HEK293 (cell line): ENCODE measurements around the gene ABCA3.

Source experiments
- CTCF ChIA-PET: fragments of 350-600 bp; formaldehyde crosslinking; extraction: SDS; loops from one replicate; lab custom pipeline; 2021; ENCODE audit warnings: antibody characterized with exemption; lab: Yijun Ruan, JAX
- POLR2A ChIA-PET: fragments of 300-600 bp; formaldehyde crosslinking; extraction: SDS; loops from one replicate; lab custom pipeline; 2020; ENCODE audit warnings: antibody characterized with exemption, inconsistent platforms; lab: Yijun Ruan, JAX
- H3K27ac ChIP-seq: fragments of 200-500 bp; sonication (Bioruptor generic); 2 replicates; pipeline ENCODE4 v1.5.1; 2014; ENCODE audit warnings: low read depth, low read length, control low read depth, inconsistent platforms; ENCODE audit errors: extremely low read depth
- H3K36me3 ChIP-seq, 2 experiments: fragments of 200-500 bp in 1 of 2; sonication (Bioruptor generic) in 1 of 2; 1 replicate in 1 of 2; 2 replicates in 1 of 2; pipeline ENCODE4 v1.5.1; 2014 to 2017; ENCODE audit warnings: inconsistent platforms in 2 of 2, low read length in 2 of 2; ENCODE audit not compliant: control insufficient read depth in 2 of 2, insufficient read depth in 1 of 2
- H3K4me1 ChIP-seq: fragments of 200-500 bp; sonication (Bioruptor generic); 2 replicates; pipeline ENCODE4 v1.5.1; 2014; ENCODE audit warnings: mild to moderate bottlenecking, low read length, inconsistent platforms; ENCODE audit not compliant: control insufficient read depth, insufficient read depth
- H3K4me3 ChIP-seq: 2 replicates; pipeline ENCODE4 v1.5.1; 2011; ENCODE audit warnings: low read depth, mild to moderate bottlenecking, control low read depth, low read length, moderate library complexity
- H3K9me3 ChIP-seq: fragments of 200-500 bp; sonication (Bioruptor generic); 2 replicates; pipeline ENCODE4 v1.5.1; 2014; ENCODE audit warnings: low read depth, low read length, inconsistent platforms; ENCODE audit not compliant: control insufficient read depth, insufficient read depth
- GLIS1 ChIP-seq: fragments of 450-650 bp; formaldehyde crosslinking; IDR thresholded peaks from 2 replicates; pipeline ENCODE4 v1.5.1; 2016; ENCODE audit warnings: missing biosample characterization, missing genetic modification characterization
- KLF16 ChIP-seq: fragments of 450-650 bp; formaldehyde crosslinking; IDR thresholded peaks from 2 replicates; pipeline ENCODE4 v1.5.1; 2017; ENCODE audit warnings: missing biosample characterization, missing genetic modification characterization
- MZF1 ChIP-seq: fragments of 450-650 bp; formaldehyde crosslinking; IDR thresholded peaks from 2 replicates; pipeline ENCODE4 v1.5.1; 2017; ENCODE audit warnings: missing biosample characterization, missing genetic modification characterization, borderline replicate concordance
- ZFP3 ChIP-seq: fragments of 450-650 bp; formaldehyde crosslinking; IDR thresholded peaks from 2 replicates; pipeline ENCODE4 v1.5.1; 2016; ENCODE audit warnings: low read depth, missing biosample characterization, missing genetic modification characterization
- ZNF121 ChIP-seq: fragments of 450-650 bp; formaldehyde crosslinking; IDR thresholded peaks from 2 replicates; pipeline ENCODE4 v1.5.1; 2016; ENCODE audit warnings: missing biosample characterization, missing genetic modification characterization
- ZNF138 ChIP-seq: fragments of 450-650 bp; formaldehyde crosslinking; IDR thresholded peaks from 2 replicates; pipeline ENCODE4 v1.5.1; 2016; ENCODE audit warnings: missing biosample characterization, missing genetic modification characterization, borderline replicate concordance
- ZNF23 ChIP-seq: fragments of 450-650 bp; formaldehyde crosslinking; IDR thresholded peaks from 2 replicates; pipeline ENCODE4 v1.5.1; 2016; ENCODE audit warnings: missing biosample characterization, missing genetic modification characterization, borderline replicate concordance
- ZNF394 ChIP-seq: fragments of 450-650 bp; formaldehyde crosslinking; IDR thresholded peaks from 2 replicates; pipeline ENCODE4 v1.5.1; 2016; ENCODE audit warnings: missing biosample characterization, missing genetic modification characterization, mild to moderate bottlenecking, moderate library complexity, borderline replicate concordance
- ZNF501 ChIP-seq: fragments of 450-650 bp; formaldehyde crosslinking; IDR thresholded peaks from 2 replicates; pipeline ENCODE4 v1.5.1; 2016; ENCODE audit warnings: missing biosample characterization, missing genetic modification characterization
- ZNF561 ChIP-seq: fragments of 450-650 bp; IDR thresholded peaks from 2 replicates; pipeline ENCODE4 v1.5.1; 2018; ENCODE audit warnings: missing biosample characterization, missing genetic modification characterization, borderline replicate concordance
- ZNF585B ChIP-seq: fragments of 450-650 bp; formaldehyde crosslinking; IDR thresholded peaks from 2 replicates; pipeline ENCODE4 v1.5.1; 2016; ENCODE audit warnings: missing biosample characterization, missing genetic modification characterization
- ZNF600 ChIP-seq: fragments of 450-650 bp; formaldehyde crosslinking; IDR thresholded peaks from 2 replicates; pipeline ENCODE4 v1.5.1; 2016; ENCODE audit warnings: missing biosample characterization, missing genetic modification characterization
- ZNF664 ChIP-seq: fragments of 450-650 bp; formaldehyde crosslinking; IDR thresholded peaks from 2 replicates; pipeline ENCODE4 v1.5.1; 2016; ENCODE audit warnings: missing biosample characterization, missing genetic modification characterization
- ZNF677 ChIP-seq: fragments of 450-650 bp; IDR thresholded peaks from 2 replicates; pipeline ENCODE4 v1.5.0; 2018; ENCODE audit warnings: missing biosample characterization, mild to moderate bottlenecking, missing genetic modification characterization, moderate library complexity
- ZNF707 ChIP-seq: fragments of 450-650 bp; formaldehyde crosslinking; IDR thresholded peaks from 2 replicates; pipeline ENCODE4 v1.5.1; 2016; ENCODE audit warnings: missing biosample characterization, missing genetic modification characterization
- ZNF76 ChIP-seq: fragments of 450-650 bp; formaldehyde crosslinking; IDR thresholded peaks from 2 replicates; pipeline ENCODE4; 2016; ENCODE audit warnings: low read depth, missing biosample characterization, missing genetic modification characterization, borderline replicate concordance
- ZNF843 ChIP-seq: fragments of 450-650 bp; formaldehyde crosslinking; IDR thresholded peaks from 2 replicates; pipeline ENCODE4 v1.5.1; 2016; ENCODE audit warnings: missing biosample characterization, missing genetic modification characterization
- ZSCAN23 ChIP-seq: fragments of 450-650 bp; formaldehyde crosslinking; IDR thresholded peaks from 2 replicates; pipeline ENCODE4 v1.5.1; 2016; ENCODE audit warnings: missing biosample characterization, missing genetic modification characterization
- TF ChIP-seq, protein P1 (sequence below): fragments of 450-650 bp; formaldehyde crosslinking; IDR thresholded peaks from 2 replicates; pipeline ENCODE4 v1.5.1; 2016; ENCODE audit warnings: missing biosample characterization, missing genetic modification characterization
- TF ChIP-seq, protein P2 (sequence below): fragments of 450-650 bp; formaldehyde crosslinking; IDR thresholded peaks from 2 replicates; pipeline ENCODE4 v1.5.1; 2016; ENCODE audit warnings: missing biosample characterization, missing genetic modification characterization, low read depth
- TF ChIP-seq, protein P3 (sequence below): fragments of 450-650 bp; IDR thresholded peaks from 2 replicates; pipeline ENCODE4 v1.5.1; 2018; ENCODE audit warnings: missing biosample characterization, mild to moderate bottlenecking, missing genetic modification characterization
- TF ChIP-seq, protein P4 (sequence below): fragments of 450-650 bp; formaldehyde crosslinking; IDR thresholded peaks from 2 replicates; pipeline ENCODE4 v1.5.1; 2016; ENCODE audit warnings: missing biosample characterization, missing genetic modification characterization
- TF ChIP-seq, protein P5 (sequence below): fragments of 450-650 bp; formaldehyde crosslinking; IDR thresholded peaks from 2 replicates; pipeline ENCODE4 v1.5.1; 2017; ENCODE audit warnings: missing biosample characterization, mild to moderate bottlenecking, missing genetic modification characterization, moderate library complexity

ABCA3 gene

DNA sequence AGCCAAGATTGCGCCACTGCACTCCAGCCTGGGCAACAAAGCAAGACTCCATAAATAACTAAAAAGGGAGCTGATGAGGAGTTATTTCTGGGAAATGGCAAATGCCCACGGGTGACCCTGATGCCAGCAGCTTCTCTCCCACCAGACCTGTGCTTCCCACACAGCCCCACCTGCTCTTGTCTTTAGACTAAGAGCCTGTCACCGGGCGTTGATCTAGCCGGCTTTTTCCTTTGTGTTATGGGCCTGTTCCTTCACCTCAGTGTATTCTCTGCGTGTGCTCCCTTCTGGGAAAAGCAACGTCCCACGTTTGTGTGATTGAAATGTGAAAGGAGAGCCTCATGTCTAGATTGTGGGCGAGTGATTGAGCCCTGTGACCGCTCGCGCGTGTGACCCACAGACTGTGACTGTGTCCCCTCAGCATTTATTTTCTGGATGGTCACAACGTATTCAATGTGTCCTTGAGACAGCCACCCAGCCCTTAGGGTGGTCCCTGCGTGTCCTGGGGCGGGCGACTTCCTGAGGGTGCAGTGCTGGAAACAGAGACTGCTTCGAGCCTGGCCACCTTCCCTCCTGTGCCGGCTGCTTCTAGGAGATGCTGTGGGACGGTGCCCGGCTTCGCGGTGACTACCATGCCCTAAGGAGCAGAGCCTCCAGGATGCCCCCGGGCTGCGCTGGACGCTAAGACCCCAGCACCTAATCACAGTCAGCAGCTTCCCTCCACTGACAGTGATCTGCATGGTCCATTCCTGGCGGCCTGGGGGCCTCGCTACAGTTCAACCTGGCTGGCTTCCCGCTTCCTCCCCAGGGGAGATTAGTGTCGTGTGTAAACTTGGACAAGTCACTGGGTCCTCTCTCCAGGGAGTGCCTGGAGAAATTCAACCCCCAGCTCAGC is 64.8 kb downstream of the ABCA3 start:
- Histone ChIP-seq H3K9me3 (no peaks in the 10 kb centered on the region), H3K4me1 (no peaks in the 10 kb centered on the region)
- CTCF ChIA-PET, result interaction anchor here (0.6 kb wide), 2 partner anchors 148 to 504 kb away, joined by 3 to 5 read pairs; no protein-coding TSS in a partner anchor
- TF ChIP-seq ZNF585B (tag by site-specific recombination) (no peak), KLF16 (no peak), ZNF501 (tag by site-specific recombination) (no peak), ZNF76 (tag by site-specific recombination) (no peak), ZNF677 (no peak), ZFP3 (no peak)
- TF ChIP-seq, all 188 proteins: peak for 0
- Histone ChIP-seq H3K36me3 (peaks cover 0 to 11% of the 10 kb centered on the region in 2 experiments; a peak in 1 of 3 replicates), H3K27ac (no peak overlapping the region), H3K4me3 (no peak overlapping the region)
- POLR2A ChIA-PET, result no interaction called here

DNA sequence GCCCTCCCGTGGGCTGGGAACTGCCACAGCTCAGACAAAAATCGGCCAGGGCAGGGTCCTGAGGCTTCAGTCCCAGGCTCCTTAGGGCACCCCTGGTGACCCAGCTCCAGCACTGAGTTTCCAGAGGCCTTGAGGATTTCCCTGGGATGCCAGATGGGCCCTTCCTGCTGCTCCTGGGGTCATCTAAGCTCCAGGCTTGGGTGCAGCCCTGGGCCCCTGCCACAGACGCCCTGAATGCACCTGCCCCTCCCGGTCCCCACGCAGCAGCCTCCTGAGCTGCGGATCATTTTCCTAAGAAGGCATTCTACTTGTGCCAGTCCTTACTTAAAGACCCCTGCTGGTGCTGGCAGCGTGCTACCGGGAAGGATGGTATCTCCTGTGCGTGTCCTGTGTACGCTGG is 66.6 kb downstream of the ABCA3 start:
- H3K36me3 ChIP-seq, result peaks cover 0 to 5% of the 10 kb centered on the region in 2 experiments; a peak in 1 of 3 replicates
- ChIA-PET POLR2A (no interaction called here), CTCF (no interaction called here)
- H3K27ac ChIP-seq, result no peak overlapping the region
- H3K4me1 ChIP-seq, result 0 out of 2 replicates have a peak, but pooled peaks cover 2% of the 10 kb centered on the region
- TF ChIP-seq, protein P1, sequence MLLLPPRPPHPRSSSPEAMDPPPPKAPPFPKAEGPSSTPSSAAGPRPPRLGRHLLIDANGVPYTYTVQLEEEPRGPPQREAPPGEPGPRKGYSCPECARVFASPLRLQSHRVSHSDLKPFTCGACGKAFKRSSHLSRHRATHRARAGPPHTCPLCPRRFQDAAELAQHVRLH (tag by site-specific recombination), result no peak
- no peak for TF ChIP-seq ZSCAN23
- no peak for TF ChIP-seq ZNF843 (tag by site-specific recombination)
- TF ChIP-seq ZNF600 (tag by site-specific recombination), result no peak
- TF ChIP-seq, protein P2, sequence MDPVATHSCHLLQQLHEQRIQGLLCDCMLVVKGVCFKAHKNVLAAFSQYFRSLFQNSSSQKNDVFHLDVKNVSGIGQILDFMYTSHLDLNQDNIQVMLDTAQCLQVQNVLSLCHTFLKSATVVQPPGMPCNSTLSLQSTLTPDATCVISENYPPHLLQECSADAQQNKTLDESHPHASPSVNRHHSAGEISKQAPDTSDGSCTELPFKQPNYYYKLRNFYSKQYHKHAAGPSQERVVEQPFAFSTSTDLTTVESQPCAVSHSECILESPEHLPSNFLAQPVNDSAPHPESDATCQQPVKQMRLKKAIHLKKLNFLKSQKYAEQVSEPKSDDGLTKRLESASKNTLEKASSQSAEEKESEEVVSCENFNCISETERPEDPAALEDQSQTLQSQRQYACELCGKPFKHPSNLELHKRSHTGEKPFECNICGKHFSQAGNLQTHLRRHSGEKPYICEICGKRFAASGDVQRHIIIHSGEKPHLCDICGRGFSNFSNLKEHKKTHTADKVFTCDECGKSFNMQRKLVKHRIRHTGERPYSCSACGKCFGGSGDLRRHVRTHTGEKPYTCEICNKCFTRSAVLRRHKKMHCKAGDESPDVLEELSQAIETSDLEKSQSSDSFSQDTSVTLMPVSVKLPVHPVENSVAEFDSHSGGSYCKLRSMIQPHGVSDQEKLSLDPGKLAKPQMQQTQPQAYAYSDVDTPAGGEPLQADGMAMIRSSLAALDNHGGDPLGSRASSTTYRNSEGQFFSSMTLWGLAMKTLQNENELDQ (tag by site-specific recombination), result no peak
- TF ChIP-seq, protein P3, sequence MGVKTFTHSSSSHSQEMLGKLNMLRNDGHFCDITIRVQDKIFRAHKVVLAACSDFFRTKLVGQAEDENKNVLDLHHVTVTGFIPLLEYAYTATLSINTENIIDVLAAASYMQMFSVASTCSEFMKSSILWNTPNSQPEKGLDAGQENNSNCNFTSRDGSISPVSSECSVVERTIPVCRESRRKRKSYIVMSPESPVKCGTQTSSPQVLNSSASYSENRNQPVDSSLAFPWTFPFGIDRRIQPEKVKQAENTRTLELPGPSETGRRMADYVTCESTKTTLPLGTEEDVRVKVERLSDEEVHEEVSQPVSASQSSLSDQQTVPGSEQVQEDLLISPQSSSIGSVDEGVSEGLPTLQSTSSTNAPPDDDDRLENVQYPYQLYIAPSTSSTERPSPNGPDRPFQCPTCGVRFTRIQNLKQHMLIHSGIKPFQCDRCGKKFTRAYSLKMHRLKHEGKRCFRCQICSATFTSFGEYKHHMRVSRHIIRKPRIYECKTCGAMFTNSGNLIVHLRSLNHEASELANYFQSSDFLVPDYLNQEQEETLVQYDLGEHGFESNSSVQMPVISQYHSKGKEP (tag by site-specific recombination), result no peak
- no peak for TF ChIP-seq ZNF707
- no peak for TF ChIP-seq ZNF664 (tag by site-specific recombination)
- TF ChIP-seq ZNF561 (tag by site-specific recombination), result no peak
- no peak for TF ChIP-seq MZF1 (tag by site-specific recombination)
- no peak for TF ChIP-seq ZNF585B (tag by site-specific recombination)
- TF ChIP-seq ZNF23, result no peak
- no peaks in the 10 kb centered on the region for H3K9me3 ChIP-seq
- H3K4me3 ChIP-seq, result no peak overlapping the region

DNA sequence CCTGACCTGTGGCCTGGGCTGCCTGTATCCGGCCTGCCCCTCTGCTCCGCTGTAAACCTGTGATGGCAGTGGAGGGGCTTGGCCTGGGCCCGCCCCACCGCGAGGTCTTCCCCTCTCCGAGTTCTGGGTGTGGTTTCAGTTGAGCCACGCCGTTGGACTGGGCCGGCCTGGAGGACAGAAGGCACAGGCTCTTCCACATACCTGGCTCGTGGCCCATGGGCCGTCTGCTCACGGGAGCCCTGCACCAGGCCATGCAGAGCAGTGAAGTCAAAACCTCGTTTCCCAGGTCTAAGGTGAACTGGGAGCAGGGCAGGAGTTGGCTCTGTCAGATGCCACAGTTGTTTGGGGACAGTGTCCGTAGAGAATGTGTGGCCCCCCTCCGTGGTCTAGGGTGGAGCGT is 67.0 kb downstream of the ABCA3 start:
- ChIA-PET POLR2A (no interaction called here), CTCF (no interaction called here)
- Histone ChIP-seq H3K36me3 (peaks cover 0 to 5% of the 10 kb centered on the region in 2 experiments; a peak in 1 of 3 replicates), H3K4me3 (no peak overlapping the region), H3K4me1 (0 out of 2 replicates have a peak, but pooled peaks cover 2% of the 10 kb centered on the region), H3K27ac (no peak overlapping the region), H3K9me3 (no peaks in the 10 kb centered on the region)
- TF ChIP-seq, protein P4, sequence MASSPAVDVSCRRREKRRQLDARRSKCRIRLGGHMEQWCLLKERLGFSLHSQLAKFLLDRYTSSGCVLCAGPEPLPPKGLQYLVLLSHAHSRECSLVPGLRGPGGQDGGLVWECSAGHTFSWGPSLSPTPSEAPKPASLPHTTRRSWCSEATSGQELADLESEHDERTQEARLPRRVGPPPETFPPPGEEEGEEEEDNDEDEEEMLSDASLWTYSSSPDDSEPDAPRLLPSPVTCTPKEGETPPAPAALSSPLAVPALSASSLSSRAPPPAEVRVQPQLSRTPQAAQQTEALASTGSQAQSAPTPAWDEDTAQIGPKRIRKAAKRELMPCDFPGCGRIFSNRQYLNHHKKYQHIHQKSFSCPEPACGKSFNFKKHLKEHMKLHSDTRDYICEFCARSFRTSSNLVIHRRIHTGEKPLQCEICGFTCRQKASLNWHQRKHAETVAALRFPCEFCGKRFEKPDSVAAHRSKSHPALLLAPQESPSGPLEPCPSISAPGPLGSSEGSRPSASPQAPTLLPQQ (tag by site-specific recombination), result no peak
- TF ChIP-seq, protein P5, sequence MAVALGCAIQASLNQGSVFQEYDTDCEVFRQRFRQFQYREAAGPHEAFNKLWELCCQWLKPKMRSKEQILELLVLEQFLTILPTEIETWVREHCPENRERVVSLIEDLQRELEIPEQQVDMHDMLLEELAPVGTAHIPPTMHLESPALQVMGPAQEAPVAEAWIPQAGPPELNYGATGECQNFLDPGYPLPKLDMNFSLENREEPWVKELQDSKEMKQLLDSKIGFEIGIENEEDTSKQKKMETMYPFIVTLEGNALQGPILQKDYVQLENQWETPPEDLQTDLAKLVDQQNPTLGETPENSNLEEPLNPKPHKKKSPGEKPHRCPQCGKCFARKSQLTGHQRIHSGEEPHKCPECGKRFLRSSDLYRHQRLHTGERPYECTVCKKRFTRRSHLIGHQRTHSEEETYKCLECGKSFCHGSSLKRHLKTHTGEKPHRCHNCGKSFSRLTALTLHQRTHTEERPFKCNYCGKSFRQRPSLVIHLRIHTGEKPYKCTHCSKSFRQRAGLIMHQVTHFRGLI (tag by site-specific recombination), result no peak
- no peak for TF ChIP-seq GLIS1 (tag by site-specific recombination)
- TF ChIP-seq ZNF121 (tag by site-specific recombination), result no peak
- TF ChIP-seq ZNF138 (tag by site-specific recombination), result no peak
- no peak for TF ChIP-seq ZNF394 (tag by site-specific recombination)
